GM12878 (cell line): ENCODE data around the gene ITSN1. TPM values are rescaled to one million over a fixed set of nuclear protein-coding genes. Genes with fewer than 3 reads are reported as not detected.

Source experiments
- ATAC-seq: fragments of 200-7000 bp; cut with Tn5 transposase; 3 replicates; pipeline ENCODE4 v1.9.1; 2020; ENCODE audit warnings: mild to moderate bottlenecking, moderate library complexity
- BruUV-seq: library from RNA; stranded (reverse); fragments of 400-500 nt; replicated peaks from 2 replicates; lab custom pipeline; 2021; lab: Mats Ljungman, UMichigan
- CTCF ChIA-PET: fragments of 300-600 bp; sonication (Branson Sonifier 250); formaldehyde crosslinking; extraction: SDS; loops from one replicate; lab custom pipeline; 2021; ENCODE audit warnings: inconsistent platforms; lab: Yijun Ruan, JAX
- POLR2A ChIA-PET: fragments of 350-600 bp; formaldehyde crosslinking; extraction: SDS; loops from one replicate; lab custom pipeline; 2021; ENCODE audit warnings: inconsistent platforms; lab: Charles Lee
- RAD21 ChIA-PET: fragments of 300-600 bp; sonication (Branson Sonifier 250); formaldehyde crosslinking; loops from one replicate; lab custom pipeline; 2023; ENCODE audit warnings: antibody characterized with exemption; ENCODE audit not compliant: unreplicated experiment; lab: Charles Lee
- SMC1A ChIA-PET: fragments of 300-600 bp; sonication (Branson Sonifier 250); formaldehyde crosslinking; loops from one replicate; lab custom pipeline; 2023; ENCODE audit not compliant: unreplicated experiment, uncharacterized antibody; lab: Charles Lee
- DNase-seq: peaks from one replicate; pipeline ENCODE4 v3.0.0-alpha.2; 2011; ENCODE audit warnings: low read depth, low spot score
- FAIRE-seq: peaks from 3 replicates; lab custom pipeline; 2011; peaks lifted over from hg19 to GRCh38; lab: Jason Lieb, UNC
- H2AFZ ChIP-seq: 2 replicates; pipeline ENCODE4 v1.6.0; 2011; ENCODE audit warnings: low read depth, low read length, control low read depth; ENCODE audit not compliant: control insufficient read depth
- H3K27ac ChIP-seq: 2 replicates; pipeline ENCODE4 v1.5.1; 2011; ENCODE audit warnings: control low read depth; ENCODE audit not compliant: control insufficient read depth, insufficient read depth
- H3K27me3 ChIP-seq, 2 experiments: replicated peaks in 1 of 2; 2 replicates each; pipeline versions ENCODE4 v1.6.0 to v1.6.1; 2011; ENCODE audit warnings: low read length in 1 of 2; ENCODE audit not compliant: control insufficient read depth in 2 of 2, insufficient read depth in 2 of 2
- H3K36me3 ChIP-seq, 2 experiments: 2 replicates each; pipeline ENCODE4 v1.5.1; 2011; ENCODE audit warnings: low read length in 1 of 2; ENCODE audit not compliant: control insufficient read depth in 2 of 2, insufficient read depth in 2 of 2
- H3K4me1 ChIP-seq: 2 replicates; pipeline ENCODE4 v1.6.1; 2011; ENCODE audit warnings: mild to moderate bottlenecking, low read length, moderate library complexity, mixed read lengths; ENCODE audit not compliant: control insufficient read depth, insufficient read depth
- H3K4me2 ChIP-seq: 2 replicates; pipeline ENCODE4 v1.6.0; 2011; ENCODE audit warnings: control low read depth; ENCODE audit not compliant: control insufficient read depth, insufficient read depth
- H3K4me3 ChIP-seq: fragments of 200-600 bp; sonication (generic); 2 replicates; pipeline ENCODE4 v1.5.1; 2016
- H3K79me2 ChIP-seq: 2 replicates; pipeline ENCODE4 v1.6.0; 2011; ENCODE audit warnings: low read length; ENCODE audit not compliant: control insufficient read depth, insufficient read depth
- H3K9ac ChIP-seq: 2 replicates; pipeline ENCODE4 v1.8.0; 2011; ENCODE audit warnings: low read length, control low read depth, mixed read lengths; ENCODE audit not compliant: control insufficient read depth, insufficient read depth
- H3K9me3 ChIP-seq: replicated peaks from 3 replicates; pipeline ENCODE4 v1.5.1; 2011; ENCODE audit warnings: mild to moderate bottlenecking, low read length; ENCODE audit not compliant: control insufficient read depth, insufficient read depth
- H4K20me1 ChIP-seq: 2 replicates; pipeline ENCODE4 v1.6.0; 2011; ENCODE audit not compliant: control insufficient read depth, insufficient read depth
- ATF7 ChIP-seq: fragments of 450-650 bp; IDR thresholded peaks from 2 replicates; pipeline ENCODE4 v1.6.1; 2016; ENCODE audit warnings: low read depth, mild to moderate bottlenecking
- NR2F1 ChIP-seq: fragments of 450-650 bp; conservative IDR thresholded peaks from 2 replicates; pipeline ENCODE4 v1.6.1; 2017; ENCODE audit warnings: mild to moderate bottlenecking
- POLR2A ChIP-seq: IDR thresholded peaks from 2 replicates; pipeline ENCODE4 v1.6.1; 2011; ENCODE audit warnings: low read depth, mild to moderate bottlenecking, low read length
- SMC3 ChIP-seq: IDR thresholded peaks from 2 replicates; pipeline ENCODE4 v1.6.1; 2011; ENCODE audit warnings: low read length, improper control_type of control experiment, borderline replicate concordance
- WGBS: methylation state at CpG from one replicate; pipeline ENCODE4 v1.1.6; 2016; ENCODE audit warnings: low lambda C conversion rate; ENCODE audit not compliant: insufficient replicate concordance, insufficient coverage; ENCODE audit errors: missing lambda C conversion rate; 5-methylcytosine and 5-hydroxymethylcytosine counted together
- in situ Hi-C: fragments of 300-500 bp; cut with MboI; formaldehyde crosslinking; loops from 9 replicates; pipeline ENCODE4 v1.14.3; 2018; ENCODE audit warnings: mixed read lengths
- intact Hi-C: fragments of 100-400 bp; cut with micrococcal nuclease; formaldehyde crosslinking; loops from one replicate; pipeline ENCODE4 v1.14.2; 2022; ENCODE audit not compliant: unreplicated experiment
- polyA plus RNA-seq, 11 experiments: library from polyadenylated mRNA; depleted of rRNA in 4 of 11; unstranded in 6 of 11; stranded (reverse) in 5 of 11; fragments of >200 nt; fragmentation: Nextera tagmentation in 4 of 11; fragmentation: Illumina TruSeq in 1 of 11; extraction: Ambion mirVana in 4 of 11; extraction: Trizol in 1 of 11; gene quantifications; 1 replicate in 1 of 11; 2 replicates in 10 of 11; pipeline versions ENCODE4 v1.2.1 to v1.2.3, GENCODE V29; 2011 to 2016; ENCODE audit warnings: inconsistent platforms in 2 of 11, missing spikeins in 2 of 11, low read depth in 1 of 11
- total RNA-seq, 4 experiments: library from RNA; depleted of rRNA in 3 of 4; stranded (reverse); fragments of >200 nt in 3 of 4; fragmentation: Illumina TruSeq in 1 of 4; extraction: Trizol in 1 of 4; gene quantifications; 2 replicates each; pipeline versions ENCODE4 v1.2.1 to v1.2.3, GENCODE V29; 2013 to 2021
- TF ChIP-seq, protein P1 (sequence below): fragments of 150-350 bp; IDR thresholded peaks from 2 replicates; pipeline ENCODE4 v1.6.1; 2014; ENCODE audit warnings: mild to moderate bottlenecking, low read depth, low read length
- TF ChIP-seq, protein P2 (sequence below): fragments of 450-650 bp; IDR thresholded peaks from 2 replicates; pipeline ENCODE4 v1.6.1; 2017; ENCODE audit warnings: borderline replicate concordance
- TF ChIP-seq, protein P3 (sequence below): fragments of 450-650 bp; formaldehyde crosslinking; IDR thresholded peaks from 2 replicates; pipeline ENCODE4 v1.5.0; 2022; ENCODE audit warnings: mild to moderate bottlenecking, missing genetic modification characterization

The ITSN1 gene
- total and polyA plus RNA-seq, 10 of the 15 experiments (the other 5 are each of a cell fraction or from before 2014, with no cell fraction given): 0.89 to 10.6 (median 4.8) TPM

DNA sequence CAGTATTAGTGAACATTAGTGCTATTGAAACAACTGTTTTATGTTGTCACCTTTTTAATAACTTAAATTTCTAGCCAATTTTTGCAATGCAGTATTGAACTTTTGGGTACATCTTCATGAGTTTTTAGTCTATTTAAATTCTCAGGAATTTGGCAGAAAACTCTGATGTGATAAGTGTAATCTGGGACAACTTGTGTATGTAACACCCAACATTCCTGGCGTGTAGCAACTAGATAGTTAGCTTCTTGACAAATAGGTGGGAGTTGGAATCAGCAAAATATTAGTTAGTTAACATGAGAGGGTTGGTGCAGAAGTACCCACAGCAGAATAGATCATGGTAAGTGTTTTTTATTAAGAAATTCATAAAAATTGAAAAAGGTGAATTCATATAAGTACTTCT is 111.6 kb downstream of the ITSN1 start:
- no peaks in the 10 kb centered on the region for H3K36me3 ChIP-seq
- 65% methylated on average over 1 of the region's 1 CpG for WGBS
- no peak for DNase-seq
- no peaks in the 10 kb centered on the region for H3K27me3 ChIP-seq
- in situ Hi-C loops: no loop called here
- no peaks in the 10 kb centered on the region for H3K79me2 ChIP-seq
- H4K20me1 ChIP-seq: no peaks in the 10 kb centered on the region
- SMC1A ChIA-PET: interaction anchor here (0.7 kb wide), 1 partner anchor 8 kb away, joined by 4 read pairs; no protein-coding TSS in a partner anchor
- H2AFZ ChIP-seq: no peak overlapping the region
- POLR2A ChIA-PET: no interaction called here
- intact Hi-C loops: no loop called here
- no peaks in the 10 kb centered on the region for H3K9me3 ChIP-seq
- ATAC-seq: no peak
- no TSS peak for BruUV-seq
- CTCF ChIA-PET: no interaction called here
- H3K4me2 ChIP-seq: no peak overlapping the region
- no peak for FAIRE-seq
- H3K27ac ChIP-seq: no peak overlapping the region
- TF ChIP-seq, protein P1, sequence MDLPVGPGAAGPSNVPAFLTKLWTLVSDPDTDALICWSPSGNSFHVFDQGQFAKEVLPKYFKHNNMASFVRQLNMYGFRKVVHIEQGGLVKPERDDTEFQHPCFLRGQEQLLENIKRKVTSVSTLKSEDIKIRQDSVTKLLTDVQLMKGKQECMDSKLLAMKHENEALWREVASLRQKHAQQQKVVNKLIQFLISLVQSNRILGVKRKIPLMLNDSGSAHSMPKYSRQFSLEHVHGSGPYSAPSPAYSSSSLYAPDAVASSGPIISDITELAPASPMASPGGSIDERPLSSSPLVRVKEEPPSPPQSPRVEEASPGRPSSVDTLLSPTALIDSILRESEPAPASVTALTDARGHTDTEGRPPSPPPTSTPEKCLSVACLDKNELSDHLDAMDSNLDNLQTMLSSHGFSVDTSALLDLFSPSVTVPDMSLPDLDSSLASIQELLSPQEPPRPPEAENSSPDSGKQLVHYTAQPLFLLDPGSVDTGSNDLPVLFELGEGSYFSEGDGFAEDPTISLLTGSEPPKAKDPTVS: no peak
- TF ChIP-seq SMC3 (no peak), POLR2A (no peak), NR2F1 (no peak), ATF7 (no peak)
- TF ChIP-seq, protein P2, sequence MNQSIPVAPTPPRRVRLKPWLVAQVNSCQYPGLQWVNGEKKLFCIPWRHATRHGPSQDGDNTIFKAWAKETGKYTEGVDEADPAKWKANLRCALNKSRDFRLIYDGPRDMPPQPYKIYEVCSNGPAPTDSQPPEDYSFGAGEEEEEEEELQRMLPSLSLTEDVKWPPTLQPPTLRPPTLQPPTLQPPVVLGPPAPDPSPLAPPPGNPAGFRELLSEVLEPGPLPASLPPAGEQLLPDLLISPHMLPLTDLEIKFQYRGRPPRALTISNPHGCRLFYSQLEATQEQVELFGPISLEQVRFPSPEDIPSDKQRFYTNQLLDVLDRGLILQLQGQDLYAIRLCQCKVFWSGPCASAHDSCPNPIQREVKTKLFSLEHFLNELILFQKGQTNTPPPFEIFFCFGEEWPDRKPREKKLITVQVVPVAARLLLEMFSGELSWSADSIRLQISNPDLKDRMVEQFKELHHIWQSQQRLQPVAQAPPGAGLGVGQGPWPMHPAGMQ: no peak
- TF ChIP-seq, protein P3, sequence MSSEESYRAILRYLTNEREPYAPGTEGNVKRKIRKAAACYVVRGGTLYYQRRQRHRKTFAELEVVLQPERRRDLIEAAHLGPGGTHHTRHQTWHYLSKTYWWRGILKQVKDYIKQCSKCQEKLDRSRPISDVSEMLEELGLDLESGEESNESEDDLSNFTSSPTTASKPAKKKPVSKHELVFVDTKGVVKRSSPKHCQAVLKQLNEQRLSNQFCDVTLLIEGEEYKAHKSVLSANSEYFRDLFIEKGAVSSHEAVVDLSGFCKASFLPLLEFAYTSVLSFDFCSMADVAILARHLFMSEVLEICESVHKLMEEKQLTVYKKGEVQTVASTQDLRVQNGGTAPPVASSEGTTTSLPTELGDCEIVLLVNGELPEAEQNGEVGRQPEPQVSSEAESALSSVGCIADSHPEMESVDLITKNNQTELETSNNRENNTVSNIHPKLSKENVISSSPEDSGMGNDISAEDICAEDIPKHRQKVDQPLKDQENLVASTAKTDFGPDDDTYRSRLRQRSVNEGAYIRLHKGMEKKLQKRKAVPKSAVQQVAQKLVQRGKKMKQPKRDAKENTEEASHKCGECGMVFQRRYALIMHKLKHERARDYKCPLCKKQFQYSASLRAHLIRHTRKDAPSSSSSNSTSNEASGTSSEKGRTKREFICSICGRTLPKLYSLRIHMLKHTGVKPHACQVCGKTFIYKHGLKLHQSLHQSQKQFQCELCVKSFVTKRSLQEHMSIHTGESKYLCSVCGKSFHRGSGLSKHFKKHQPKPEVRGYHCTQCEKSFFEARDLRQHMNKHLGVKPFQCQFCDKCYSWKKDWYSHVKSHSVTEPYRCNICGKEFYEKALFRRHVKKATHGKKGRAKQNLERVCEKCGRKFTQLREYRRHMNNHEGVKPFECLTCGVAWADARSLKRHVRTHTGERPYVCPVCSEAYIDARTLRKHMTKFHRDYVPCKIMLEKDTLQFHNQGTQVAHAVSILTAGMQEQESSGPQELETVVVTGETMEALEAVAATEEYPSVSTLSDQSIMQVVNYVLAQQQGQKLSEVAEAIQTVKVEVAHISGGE (CRISPR knock-in tag): no peak
- no peak overlapping the region for H3K4me3 ChIP-seq
- RAD21 ChIA-PET: no interaction called here
- no peak overlapping the region for H3K9ac ChIP-seq
- H3K4me1 ChIP-seq: no peaks in the 10 kb centered on the region
